IMR-90 (cell line): Measurements from ENCODE around the gene GPR17. TPM values are rescaled to one million over a fixed set of nuclear protein-coding genes. Genes with fewer than 3 reads are reported as not detected.

Experiments used
- ATAC-seq: fragments of 200-7000 bp; cut with Tn5 transposase; 2 replicates; pipeline ENCODE4 v1.9.1; 2020; ENCODE audit warnings: low read depth, mild to moderate bottlenecking, moderate library complexity
- BruUV-seq: library from RNA; stranded (reverse); fragments of 400-500 nt; replicated peaks from 2 replicates; lab custom pipeline; 2021; lab: Mats Ljungman, UMichigan
- CTCF ChIA-PET: fragments of 300-600 bp; formaldehyde crosslinking; extraction: SDS; loops from one replicate; lab custom pipeline; 2021; ENCODE audit warnings: antibody characterized with exemption; lab: Yijun Ruan, JAX
- POLR2A ChIA-PET: fragments of 300-600 bp; sonication (Branson Sonifier 250); formaldehyde crosslinking; loops from one replicate; lab custom pipeline; 2022; ENCODE audit warnings: antibody characterized with exemption; ENCODE audit not compliant: unreplicated experiment; lab: Charles Lee
- DNase-seq: peaks from one replicate; pipeline ENCODE4 v3.0.0; 2013
- H2AFZ ChIP-seq: replicated peaks from 2 replicates; pipeline ENCODE3; 2013; ENCODE audit warnings: low read length, mild to moderate bottlenecking; ENCODE audit not compliant: poor library complexity
- H2AK5ac ChIP-seq: 2 replicates; pipeline ENCODE4 v1.6.1; 2013; ENCODE audit warnings: low read depth, low read length, inconsistent platforms
- H2AK9ac ChIP-seq: replicated peaks from 2 replicates; pipeline ENCODE3; 2013; ENCODE audit warnings: mild to moderate bottlenecking, low read depth, low read length, moderate library complexity; ENCODE audit not compliant: poor library complexity
- H2BK120ac ChIP-seq: 2 replicates; pipeline ENCODE4 v1.6.1; 2013; ENCODE audit warnings: low read depth, low read length, inconsistent platforms
- H2BK15ac ChIP-seq: 3 replicates; pipeline ENCODE4 v1.6.1; 2013; ENCODE audit warnings: low read depth, low read length, inconsistent platforms
- H2BK20ac ChIP-seq: 2 replicates; pipeline ENCODE4 v1.6.1; 2013; ENCODE audit warnings: low read depth, mild to moderate bottlenecking, inconsistent platforms, low read length, moderate library complexity
- H2BK5ac ChIP-seq: 2 replicates; pipeline ENCODE4 v1.6.1; 2013; ENCODE audit warnings: mild to moderate bottlenecking, low read depth, low read length, inconsistent platforms; ENCODE audit not compliant: poor library complexity, severe bottlenecking
- H3K14ac ChIP-seq: replicated peaks from 2 replicates; pipeline ENCODE4 v1.6.1; 2013; ENCODE audit warnings: low read depth, low read length, inconsistent platforms
- H3K18ac ChIP-seq: 2 replicates; pipeline ENCODE4 v1.6.1; 2013; ENCODE audit warnings: low read depth, low read length, control low read depth
- H3K23ac ChIP-seq: 2 replicates; pipeline ENCODE4 v1.6.1; 2013; ENCODE audit warnings: low read depth, low read length, inconsistent platforms
- H3K27ac ChIP-seq: 2 replicates; pipeline ENCODE4 v1.5.1; 2013; ENCODE audit warnings: mild to moderate bottlenecking, control low read depth, low read length; ENCODE audit not compliant: insufficient read depth
- H3K27me3 ChIP-seq: 2 replicates; pipeline ENCODE4 v1.6.1; 2013; ENCODE audit warnings: low read length; ENCODE audit not compliant: control insufficient read depth, insufficient read depth
- H3K36me3 ChIP-seq: 2 replicates; pipeline ENCODE4 v1.6.1; 2013; ENCODE audit warnings: low read length, mixed read lengths; ENCODE audit not compliant: control insufficient read depth, insufficient read depth
- H3K4ac ChIP-seq: 2 replicates; pipeline ENCODE4 v1.6.1; 2013; ENCODE audit warnings: low read depth, low read length, inconsistent platforms
- H3K4me1 ChIP-seq: 2 replicates; pipeline ENCODE4 v1.6.1; 2013; ENCODE audit warnings: low read length, mixed read lengths; ENCODE audit not compliant: control insufficient read depth, insufficient read depth
- H3K4me2 ChIP-seq: 2 replicates; pipeline ENCODE4 v1.6.1; 2013; ENCODE audit warnings: low read depth, mild to moderate bottlenecking, control low read depth, low read length, moderate library complexity
- H3K4me3 ChIP-seq: 2 replicates; pipeline ENCODE4 v1.5.1; 2013; ENCODE audit warnings: low read depth, mild to moderate bottlenecking, control low read depth, low read length, moderate library complexity; ENCODE audit not compliant: insufficient read depth
- H3K56ac ChIP-seq: 2 replicates; pipeline ENCODE4 v1.6.1; 2013; ENCODE audit warnings: low read length, inconsistent platforms; ENCODE audit not compliant: insufficient read depth; ENCODE audit errors: extremely low read depth
- H3K79me1 ChIP-seq, 2 experiments: 2 replicates each; pipeline ENCODE4 v1.6.1; 2013; ENCODE audit warnings: low read length in 2 of 2, inconsistent platforms in 1 of 2, low read depth in 1 of 2
- H3K9ac ChIP-seq: 2 replicates; pipeline ENCODE4 v1.6.1; 2013; ENCODE audit warnings: low read depth, low read length, control low read depth
- H3K9me1 ChIP-seq: 2 replicates; pipeline ENCODE4 v1.6.1; 2013; ENCODE audit warnings: low read length, inconsistent platforms; ENCODE audit not compliant: insufficient read depth
- H3K9me3 ChIP-seq: 2 replicates; pipeline ENCODE4 v1.6.1; 2013; ENCODE audit warnings: low read length; ENCODE audit not compliant: control insufficient read depth, insufficient read depth
- H4K20me1 ChIP-seq: 2 replicates; pipeline ENCODE4 v1.6.1; 2013; ENCODE audit warnings: low read length, inconsistent platforms; ENCODE audit not compliant: insufficient read depth
- H4K5ac ChIP-seq: 2 replicates; pipeline ENCODE4 v1.6.1; 2013; ENCODE audit warnings: mild to moderate bottlenecking, low read depth, low read length, control low read depth
- H4K8ac ChIP-seq, 2 experiments: 2 replicates each; pipeline ENCODE4 v1.6.1; 2013; ENCODE audit warnings: low read depth in 2 of 2, low read length in 2 of 2, control low read depth in 1 of 2, inconsistent platforms in 1 of 2
- H4K91ac ChIP-seq: 2 replicates; pipeline ENCODE4 v1.6.1; 2013; ENCODE audit warnings: low read depth, low read length, inconsistent platforms; ENCODE audit not compliant: insufficient read depth
- BHLHE40 ChIP-seq: fragments of 150-350 bp; IDR thresholded peaks from 2 replicates; pipeline ENCODE4 v1.6.1; 2016; ENCODE audit warnings: mild to moderate bottlenecking, low read depth, low read length
- CEBPB ChIP-seq: IDR thresholded peaks from 2 replicates; pipeline ENCODE4 v1.6.1; 2012; ENCODE audit warnings: low read depth, low read length, improper control_type of control experiment
- MAZ ChIP-seq: IDR thresholded peaks from 2 replicates; pipeline ENCODE4 v1.6.1; 2012; ENCODE audit warnings: low read depth, mild to moderate bottlenecking, low read length, improper control_type of control experiment, moderate library complexity, borderline replicate concordance
- RAD21 ChIP-seq: IDR thresholded peaks from 2 replicates; pipeline ENCODE4 v1.6.1; 2012; ENCODE audit warnings: low read length, improper control_type of control experiment
- RCOR1 ChIP-seq: IDR thresholded peaks from 2 replicates; pipeline ENCODE4 v1.6.1; 2012; ENCODE audit warnings: mild to moderate bottlenecking, low read length, improper control_type of control experiment; ENCODE audit not compliant: insufficient replicate concordance
- RFX5 ChIP-seq: IDR thresholded peaks from 2 replicates; pipeline ENCODE4 v1.8.0; 2012; ENCODE audit warnings: low read depth, mild to moderate bottlenecking, low read length, moderate library complexity
- USF2 ChIP-seq: fragments of 150-350 bp; IDR thresholded peaks from 2 replicates; pipeline ENCODE4 v1.6.1; 2017; ENCODE audit warnings: mild to moderate bottlenecking, antibody characterized with exemption, low read length, low read depth
- WGBS, 2 experiments: methylation state at CpG; one replicate each; pipeline versions ENCODE4 v1.1.5 to v1.1.7; 2013; ENCODE audit warnings: missing lambda C conversion rate in 2 of 2; ENCODE audit not compliant: insufficient read length in 1 of 2; ENCODE audit errors: extremely low coverage in 2 of 2; 5-methylcytosine and 5-hydroxymethylcytosine counted together
- dilution Hi-C: fragments of 300-500 bp; cut with HindIII; formaldehyde crosslinking; loops from one replicate; pipeline ENCODE4 v1.14.3; 2018; ENCODE audit warnings: low sequenced_read_pairs; ENCODE audit not compliant: unreplicated experiment
- in situ Hi-C: fragments of 300-500 bp; cut with MboI; formaldehyde crosslinking; loops from 3 replicates; pipeline ENCODE4 v1.14.3; 2019; ENCODE audit warnings: low sequenced_read_pairs, inconsistent platforms, mixed read lengths
- intact Hi-C: fragments of 100-400 bp; cut with micrococcal nuclease; formaldehyde crosslinking; loops from 2 replicates; pipeline ENCODE4 v1.10.0; 2022
- polyA plus RNA-seq, 3 experiments: library from polyadenylated mRNA; depleted of rRNA; stranded (reverse); fragments of >200 nt; gene quantifications; 2 replicates each; pipeline ENCODE4 v1.2.3, GENCODE V29; 2012; ENCODE audit warnings: low replicate concordance in 1 of 3
- total RNA-seq: library from RNA; depleted of rRNA; stranded (reverse); fragments of >200 nt; gene quantifications from 2 replicates; pipeline ENCODE4 v1.2.3, GENCODE V29; 2012
- TF ChIP-seq, protein P1 (sequence below): conservative IDR thresholded peaks from 2 replicates; pipeline ENCODE4 v1.5.1; 2012; ENCODE audit warnings: mild to moderate bottlenecking, low read depth, low read length, improper control_type of control experiment

The GPR17 gene
- total and polyA plus RNA-seq, 2 of the 4 experiments (the other 2 are of a cell fraction), result not detected

- CTCF ChIA-PET, result no interaction called here
- Histone ChIP-seq H3K18ac (no peak overlapping the region), H3K9ac (no peak overlapping the region), H2BK5ac (no peak overlapping the region), H2AK5ac (no peak overlapping the region), H3K79me1 (peaks cover 21 to 70% of the 10 kb centered on the region in 2 experiments), H2AFZ (no peak overlapping the region), H3K27ac (no peak overlapping the region), H3K56ac (no peak overlapping the region), H3K4me1 (peaks cover 14% of the 10 kb centered on the region), H2BK20ac (no peak overlapping the region), H3K4me3 (no peak overlapping the region), H4K91ac (no peak overlapping the region), H4K8ac (no peak overlapping the region), H3K27me3 (no peaks in the 10 kb centered on the region), H3K14ac (no peak overlapping the region), H3K9me3 (peaks cover 2% of the 10 kb centered on the region; the same call in 1 of the 2 replicates), H4K20me1 (peaks cover 80% of the 10 kb centered on the region), H3K36me3 (peaks cover 11% of the 10 kb centered on the region), H2BK120ac (no peak overlapping the region), H3K4ac (no peak overlapping the region), H3K4me2 (no peak overlapping the region), H2AK9ac (no peak overlapping the region), H2BK15ac (no peak overlapping the region), H3K23ac (no peak overlapping the region), H4K5ac (no peak overlapping the region), H3K9me1 (peaks cover 28% of the 10 kb centered on the region)
- in situ Hi-C loops, result no loop called here
- WGBS, 2 experiments, result 94% methylated on average over 8 of the region's 10 CpGs; no CpG with 5 or more reads in 1 of the 2 experiments
- intact Hi-C loops, result no loop called here
- BruUV-seq, result no TSS peak
- TF ChIP-seq RFX5 (no peak), BHLHE40 (no peak), RAD21 (no peak), RCOR1 (no peak), USF2 (no peak), CEBPB (no peak), MAZ (no peak)
- TF ChIP-seq, protein P1, sequence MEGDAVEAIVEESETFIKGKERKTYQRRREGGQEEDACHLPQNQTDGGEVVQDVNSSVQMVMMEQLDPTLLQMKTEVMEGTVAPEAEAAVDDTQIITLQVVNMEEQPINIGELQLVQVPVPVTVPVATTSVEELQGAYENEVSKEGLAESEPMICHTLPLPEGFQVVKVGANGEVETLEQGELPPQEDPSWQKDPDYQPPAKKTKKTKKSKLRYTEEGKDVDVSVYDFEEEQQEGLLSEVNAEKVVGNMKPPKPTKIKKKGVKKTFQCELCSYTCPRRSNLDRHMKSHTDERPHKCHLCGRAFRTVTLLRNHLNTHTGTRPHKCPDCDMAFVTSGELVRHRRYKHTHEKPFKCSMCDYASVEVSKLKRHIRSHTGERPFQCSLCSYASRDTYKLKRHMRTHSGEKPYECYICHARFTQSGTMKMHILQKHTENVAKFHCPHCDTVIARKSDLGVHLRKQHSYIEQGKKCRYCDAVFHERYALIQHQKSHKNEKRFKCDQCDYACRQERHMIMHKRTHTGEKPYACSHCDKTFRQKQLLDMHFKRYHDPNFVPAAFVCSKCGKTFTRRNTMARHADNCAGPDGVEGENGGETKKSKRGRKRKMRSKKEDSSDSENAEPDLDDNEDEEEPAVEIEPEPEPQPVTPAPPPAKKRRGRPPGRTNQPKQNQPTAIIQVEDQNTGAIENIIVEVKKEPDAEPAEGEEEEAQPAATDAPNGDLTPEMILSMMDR, result no peak
- POLR2A ChIA-PET, result no interaction called here
- DNase-seq (no peak), ATAC-seq (no peak)
- dilution Hi-C loops, result no loop called here
Observed at GRCh38 chr2:127660291-127660578, 14.3 kb downstream of the GPR17 start.
